Measurements from ENCODE around the gene RSRC1.

- TF ChIP-seq CTCF (IDR thresholded peaks at IDR 0.05) (no peak), POLR2A (IDR thresholded peaks at IDR 0.05) (no peak)
These were observed 345.5 kb downstream of the RSRC1 start for GRCh38 chr3:158455406-158455805.
